GM21576 (cell line): ENCODE measurements around the gene WDR91.
A peak's percentile ranks its signal among the peaks of the same experiment; 100 is the strongest.
"Not testable (repeated sequence)": the region's sequence is repeated elsewhere in the genome, so short reads cannot be mapped to it uniquely, and the experiment has no call there.

ENCODE experiments used
- ATAC-seq: cut with Tn5 transposase; IDR thresholded peaks from one replicate; pipeline ENCODE4 v1.9.1; 2021; ENCODE audit warnings: mild to moderate bottlenecking, moderate library complexity; ENCODE audit not compliant: unreplicated experiment

WDR91 gene

GRCh38 chr7:135180122-135180521, 31.2 kb downstream of the WDR91 start:
- no peak for ATAC-seq

GRCh38 chr7:135179321-135179925, 31.9 kb downstream of the WDR91 start:
- ATAC-seq, result no peak

- ATAC-seq, result no peak
These were observed 33.0 kb downstream of the WDR91 start for GRCh38 chr7:135178364-135178763.

DNA sequence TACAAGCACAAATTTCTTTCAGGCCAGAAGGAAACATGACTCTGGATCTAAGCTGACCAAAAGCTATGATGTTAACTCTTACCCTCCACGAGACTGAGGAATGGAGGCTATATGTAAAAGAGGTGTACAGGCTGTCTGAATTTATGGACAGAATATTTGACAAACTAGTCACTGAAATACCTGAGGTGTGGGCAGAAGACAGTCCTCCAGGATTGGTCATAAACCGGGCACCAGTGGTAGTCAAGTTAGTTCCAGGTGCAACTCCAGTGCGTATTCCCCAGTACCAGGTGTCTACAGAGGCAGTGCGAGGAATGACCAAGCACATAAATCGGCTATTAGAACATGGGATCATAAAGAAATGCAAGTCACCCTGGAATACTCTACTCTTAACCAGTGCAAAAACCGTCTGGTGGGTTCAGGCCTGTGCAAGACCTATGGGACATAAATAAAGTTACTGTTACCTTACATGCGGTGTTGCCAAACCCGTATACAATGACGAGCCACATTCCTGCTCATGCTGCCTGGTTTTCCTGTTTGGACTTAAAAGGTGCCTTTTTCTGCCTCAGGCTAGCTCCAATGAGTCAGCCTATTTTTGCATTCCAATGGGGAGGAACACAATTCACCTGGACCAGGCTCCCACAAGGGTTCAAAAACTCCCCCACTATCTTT, 34.2 kb downstream of the WDR91 start:
- ATAC-seq, result no peak

DNA sequence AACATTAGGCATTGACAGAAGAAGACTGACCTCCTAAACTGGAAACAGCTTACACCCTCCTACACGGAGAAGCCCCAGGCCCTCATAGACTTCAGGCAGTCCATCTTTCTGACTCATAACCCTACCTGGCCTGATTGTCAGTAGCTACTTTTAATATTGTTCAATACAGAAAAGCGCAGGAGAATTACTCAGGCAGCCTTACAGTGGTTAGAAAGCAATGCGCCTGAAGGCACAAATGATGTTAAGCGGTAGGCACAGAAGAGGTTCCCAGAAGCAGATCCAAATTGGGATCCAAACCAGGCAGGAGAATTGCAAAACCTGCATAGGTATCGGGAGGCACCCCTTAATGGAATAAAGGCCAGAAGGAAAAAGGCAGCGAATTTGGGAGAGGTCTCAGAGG, 35.4 kb downstream of the WDR91 start:
- ATAC-seq, result no peak

GRCh38 chr7:135174941-135175340, 36.4 kb downstream of the WDR91 start:
- no peak for ATAC-seq

DNA sequence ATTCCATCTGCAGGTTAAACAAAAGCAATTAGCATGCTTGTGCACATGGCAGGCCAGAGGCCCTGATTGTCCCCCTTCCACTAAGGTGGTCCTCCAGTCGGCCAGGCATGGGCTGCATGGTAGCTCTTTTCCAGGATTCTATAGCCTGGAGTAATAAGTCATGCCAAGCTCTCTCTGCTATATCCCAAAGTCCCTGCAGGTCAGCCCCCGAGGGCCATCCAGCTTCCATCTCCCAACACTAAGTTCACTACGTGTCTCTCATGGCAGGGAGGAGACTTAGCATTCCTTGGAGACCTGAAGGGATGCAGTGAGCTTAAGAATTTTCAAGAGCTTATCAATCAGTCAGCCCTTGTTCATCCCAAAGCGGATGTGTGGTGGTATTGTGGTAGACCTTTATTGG, 37.4 kb downstream of the WDR91 start:
- not testable (repeated sequence) for ATAC-seq

GRCh38 chr7:135171581-135172291, 39.6 kb downstream of the WDR91 start:
- not testable (repeated sequence) for ATAC-seq

DNA sequence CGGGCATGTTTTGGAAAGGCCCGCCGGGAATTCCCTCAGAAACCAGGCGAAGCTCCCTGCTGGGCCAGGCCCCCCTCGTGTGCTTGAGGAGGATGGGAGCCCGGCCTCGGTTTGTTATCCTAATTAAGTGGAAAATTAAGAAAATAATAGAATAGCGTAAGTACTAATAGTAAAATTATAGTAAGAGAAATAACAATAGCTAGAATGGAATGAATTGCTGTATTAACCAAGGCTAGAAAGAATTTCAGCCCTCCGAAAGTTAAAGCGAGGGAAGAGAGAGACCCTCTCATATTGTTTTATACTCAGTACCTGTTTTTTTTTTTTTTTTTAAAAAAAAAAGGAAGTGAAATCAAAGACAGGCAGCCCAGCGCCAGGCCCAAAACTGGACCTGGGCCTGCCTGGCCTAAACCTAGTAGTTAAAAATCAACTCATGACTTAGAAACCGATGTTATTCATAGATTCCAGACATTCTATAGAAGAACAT, 40.3 kb downstream of the WDR91 start:
- ATAC-seq, result peak; percentile 30

- peak; percentile 60 for ATAC-seq
These were observed 40.9 kb downstream of the WDR91 start, which contains the start of gene CYREN for GRCh38 chr7:135170274-135170997. CYREN (minus strand) TSS chr7:135170707; CDS start chr7:135168922, 1,785 bp downstream.

DNA sequence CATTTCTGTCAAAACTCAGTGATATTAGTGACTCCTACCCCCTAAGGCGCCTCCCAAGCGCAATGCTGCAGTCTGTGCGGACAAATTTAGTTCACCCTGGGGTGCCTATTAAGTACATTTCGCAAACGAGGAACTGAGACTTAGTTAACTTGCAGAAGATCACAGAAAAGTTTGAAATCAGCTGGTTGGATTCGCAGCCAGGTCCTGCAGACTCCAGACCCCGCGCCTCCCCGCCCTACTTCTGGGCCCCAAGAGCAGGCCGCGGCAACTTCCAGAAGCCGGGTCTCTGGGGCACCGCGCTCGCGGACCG, 41.4 kb downstream of the WDR91 start:
- ATAC-seq, result peak; percentile 9

- ATAC-seq, result peak; percentile 54
These were observed 42.0 kb downstream of the WDR91 start for GRCh38 chr7:135169141-135169963.

GRCh38 chr7:135168489-135169140, 42.7 kb downstream of the WDR91 start:
- no peak for ATAC-seq

- no peak for ATAC-seq
These were observed 43.3 kb downstream of the WDR91 start for GRCh38 chr7:135168001-135168400.

DNA sequence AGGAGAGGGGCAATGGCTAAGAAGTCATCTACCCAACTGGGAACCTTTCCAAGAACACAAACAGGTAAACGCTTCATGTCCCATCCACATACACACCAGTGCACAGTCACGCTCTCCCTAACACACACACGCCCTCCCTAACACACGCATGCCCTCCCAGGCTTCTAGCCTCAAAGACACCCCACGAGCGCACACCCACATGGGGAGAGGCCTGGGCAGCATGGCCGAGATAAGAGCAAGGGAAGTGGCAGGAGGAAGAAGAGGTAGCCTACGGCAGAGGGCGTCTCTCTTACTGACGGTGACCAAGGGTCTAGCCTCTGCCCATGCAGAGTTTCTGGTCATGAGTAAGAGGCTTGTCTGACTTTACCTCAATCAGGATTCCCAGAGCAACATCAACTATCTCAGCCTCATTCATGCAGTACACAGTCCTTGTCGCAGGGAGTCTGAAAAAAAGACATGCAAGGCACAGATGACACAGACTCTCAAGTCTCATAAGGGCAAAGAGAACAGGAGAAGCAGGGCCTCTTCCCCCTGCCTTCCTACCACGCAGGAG, 43.9 kb downstream of the WDR91 start:
- ATAC-seq, result no peak

DNA sequence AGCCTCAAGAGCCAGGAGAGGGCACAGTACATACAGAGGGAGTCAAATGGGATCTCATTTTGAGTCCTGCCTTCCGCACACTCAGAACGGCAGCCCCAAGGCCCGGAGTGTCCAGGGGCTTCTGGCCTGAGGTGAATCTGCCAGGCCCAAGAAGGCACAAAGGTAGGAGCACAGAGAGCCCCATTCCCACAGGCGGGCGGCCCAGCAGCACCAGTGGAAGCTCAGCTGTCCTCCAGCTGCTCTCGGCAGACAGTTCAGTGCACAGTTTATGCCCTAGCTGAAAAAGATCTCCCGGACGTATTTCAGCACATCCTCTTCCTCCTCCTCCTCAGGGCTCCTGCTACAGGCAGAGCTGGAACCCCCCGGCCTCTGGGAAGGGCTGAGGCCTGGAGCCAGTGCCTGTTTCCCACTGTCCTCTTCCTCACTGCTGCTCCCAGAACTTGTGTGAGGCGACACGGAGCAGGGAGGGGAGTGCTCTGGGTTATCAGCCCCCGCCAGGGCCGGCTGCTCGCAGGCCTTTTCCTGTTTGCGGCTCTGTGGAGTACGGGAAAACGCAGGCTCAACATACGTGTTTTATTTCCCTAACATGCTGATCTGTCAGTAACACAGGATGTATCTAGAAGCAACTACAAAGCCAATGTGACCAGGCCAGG, 44.9 kb downstream of the WDR91 start:
- no peak for ATAC-seq

DNA sequence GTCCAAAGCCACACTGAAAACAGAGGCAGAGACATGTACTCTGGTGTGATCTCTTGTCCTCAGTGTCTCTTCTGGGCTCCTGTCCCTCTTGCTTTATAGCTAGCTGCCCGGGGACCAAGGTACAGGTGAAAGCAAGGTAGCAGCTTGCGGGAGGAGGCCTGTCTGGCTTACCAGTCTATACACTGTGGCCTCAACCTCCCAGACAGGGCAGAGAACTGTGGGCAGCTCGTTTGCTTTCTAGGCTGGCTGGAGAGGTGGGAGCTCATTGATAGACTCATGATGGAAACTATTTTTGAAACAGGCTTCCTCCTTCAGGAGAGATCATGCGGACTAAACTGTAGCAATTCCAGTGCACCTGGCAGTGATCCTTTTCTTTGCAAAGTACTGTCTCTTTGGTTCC, 45.5 kb downstream of the WDR91 start:
- ATAC-seq, result no peak

DNA sequence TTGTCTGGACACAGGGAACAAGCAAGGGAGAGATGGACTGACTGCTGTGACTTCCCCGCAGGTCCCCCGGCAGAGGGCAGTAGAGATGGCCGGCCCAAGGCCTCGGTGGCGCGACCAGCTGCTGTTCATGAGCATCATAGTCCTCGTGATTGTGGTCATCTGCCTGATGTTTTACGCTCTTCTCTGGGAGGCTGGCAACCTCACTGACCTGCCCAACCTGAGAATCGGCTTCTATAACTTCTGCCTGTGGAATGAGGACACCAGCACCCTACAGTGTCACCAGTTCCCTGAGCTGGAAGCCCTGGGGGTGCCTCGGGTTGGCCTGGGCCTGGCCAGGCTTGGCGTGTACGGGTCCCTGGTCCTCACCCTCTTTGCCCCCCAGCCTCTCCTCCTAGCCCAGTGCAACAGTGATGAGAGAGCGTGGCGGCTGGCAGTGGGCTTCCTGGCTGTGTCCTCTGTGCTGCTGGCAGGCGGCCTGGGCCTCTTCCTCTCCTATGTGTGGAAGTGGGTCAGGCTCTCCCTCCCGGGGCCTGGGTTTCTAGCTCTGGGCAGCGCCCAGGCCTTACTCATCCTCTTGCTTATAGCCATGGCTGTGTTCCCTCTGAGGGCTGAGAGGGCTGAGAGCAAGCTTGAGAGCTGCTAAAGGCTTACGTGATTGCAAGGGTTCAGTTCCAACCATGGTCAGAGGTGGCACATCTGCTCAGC, 46.8 kb downstream of the WDR91 start:
- no peak for ATAC-seq
